SU-DHL-6 (cell line): ENCODE results near the gene GALNT14.

Experiments
- H2AFZ ChIP-seq: fragments of 200-600 bp; sonication (generic); 2 replicates; pipeline ENCODE4 v1.6.1; 2014; ENCODE audit warnings: low read depth, mild to moderate bottlenecking, moderate library complexity, mixed read lengths, antibody characterized with exemption, low read length; ENCODE audit not compliant: severe bottlenecking
- H3F3A ChIP-seq: fragments of 200-600 bp; shearing (Covaris generic); 2 replicates; pipeline ENCODE4 v1.6.0; 2016; ENCODE audit warnings: antibody characterized with exemption, mild to moderate bottlenecking; ENCODE audit not compliant: insufficient read depth
- H3K27ac ChIP-seq: fragments of 200-600 bp; sonication (generic); 2 replicates; pipeline ENCODE4 v1.5.1; 2016; ENCODE audit warnings: low read depth, mild to moderate bottlenecking, low read length, moderate library complexity, mixed read lengths
- H3K27me3 ChIP-seq: fragments of 200-600 bp; sonication (generic), shearing (Covaris generic); 2 replicates; pipeline ENCODE4 v1.6.0; 2014; ENCODE audit warnings: mild to moderate bottlenecking, low read length
- H3K36me3 ChIP-seq: fragments of 200-600 bp; sonication (generic); 2 replicates; pipeline ENCODE4 v1.6.1; 2014; ENCODE audit warnings: mild to moderate bottlenecking, low read length, mixed read lengths
- H3K4me2 ChIP-seq: fragments of 300-600, 200-600 bp; shearing (Covaris generic), sonication (generic); 2 replicates; pipeline ENCODE4 v1.6.0; 2014; ENCODE audit warnings: low read length, low read depth, mild to moderate bottlenecking; ENCODE audit not compliant: poor library complexity, severe bottlenecking
- H3K4me3 ChIP-seq: fragments of 200-600 bp; sonication (generic); 2 replicates; pipeline ENCODE4 v1.5.1; 2014; ENCODE audit warnings: antibody characterized with exemption, low read length, mild to moderate bottlenecking, mixed read lengths; ENCODE audit not compliant: insufficient read depth, poor library complexity, severe bottlenecking
- H3K79me2 ChIP-seq: fragments of 200-600 bp; sonication (generic); 2 replicates; pipeline ENCODE4 v1.6.1; 2014; ENCODE audit warnings: mild to moderate bottlenecking, low read length, moderate library complexity; ENCODE audit not compliant: insufficient read depth
- H3K9ac ChIP-seq: fragments of 200-600 bp; sonication (generic); 2 replicates; pipeline ENCODE4 v1.7.0; 2014; ENCODE audit warnings: mild to moderate bottlenecking, low read length
- H3K9me2 ChIP-seq: fragments of 200-600 bp; sonication (generic); replicated peaks from 2 replicates; pipeline ENCODE4 v1.6.1; 2014; ENCODE audit warnings: low read length; ENCODE audit not compliant: insufficient read depth
- H3K9me3 ChIP-seq: fragments of 200-600 bp; sonication (generic); 2 replicates; pipeline ENCODE4 v1.6.1; 2014; ENCODE audit warnings: low read length, mixed read lengths; ENCODE audit not compliant: insufficient read depth
- H4K20me1 ChIP-seq: fragments of 200-600 bp; sonication (generic); 2 replicates; pipeline ENCODE4 v1.6.1; 2014; ENCODE audit warnings: low read depth, mild to moderate bottlenecking, antibody characterized with exemption, low read length, moderate library complexity, mixed read lengths
- EZH2phosphoT487 ChIP-seq: fragments of 200-600 bp; sonication (generic), shearing (Covaris generic); conservative IDR thresholded peaks from 2 replicates; pipeline ENCODE4 v1.6.1; 2018; ENCODE audit warnings: mild to moderate bottlenecking, antibody characterized with exemption, low read length, moderate library complexity, mixed read lengths
- TF ChIP-seq, protein P1 (sequence below): fragments of 200-600 bp; sonication (generic); IDR thresholded peaks from one replicate; pipeline ENCODE4 v1.5.1; 2017; ENCODE audit warnings: antibody characterized with exemption, mild to moderate bottlenecking, low read length, moderate library complexity; ENCODE audit not compliant: insufficient read depth, poor library complexity, severe bottlenecking

GALNT14 gene

GRCh38 chr2:30862054-30862651 lies 276.1 kb downstream of the GALNT14 start:
- no peak overlapping the region for H3K9ac ChIP-seq
- no peaks in the 10 kb centered on the region for H3K27me3 ChIP-seq
- no peaks in the 10 kb centered on the region for H3K9me3 ChIP-seq
- no peaks in the 10 kb centered on the region for H3K9me2 ChIP-seq
- H3K36me3 ChIP-seq: no peaks in the 10 kb centered on the region
- H3K79me2 ChIP-seq: no peaks in the 10 kb centered on the region
- no peak for TF ChIP-seq EZH2phosphoT487
- TF ChIP-seq, protein P1, sequence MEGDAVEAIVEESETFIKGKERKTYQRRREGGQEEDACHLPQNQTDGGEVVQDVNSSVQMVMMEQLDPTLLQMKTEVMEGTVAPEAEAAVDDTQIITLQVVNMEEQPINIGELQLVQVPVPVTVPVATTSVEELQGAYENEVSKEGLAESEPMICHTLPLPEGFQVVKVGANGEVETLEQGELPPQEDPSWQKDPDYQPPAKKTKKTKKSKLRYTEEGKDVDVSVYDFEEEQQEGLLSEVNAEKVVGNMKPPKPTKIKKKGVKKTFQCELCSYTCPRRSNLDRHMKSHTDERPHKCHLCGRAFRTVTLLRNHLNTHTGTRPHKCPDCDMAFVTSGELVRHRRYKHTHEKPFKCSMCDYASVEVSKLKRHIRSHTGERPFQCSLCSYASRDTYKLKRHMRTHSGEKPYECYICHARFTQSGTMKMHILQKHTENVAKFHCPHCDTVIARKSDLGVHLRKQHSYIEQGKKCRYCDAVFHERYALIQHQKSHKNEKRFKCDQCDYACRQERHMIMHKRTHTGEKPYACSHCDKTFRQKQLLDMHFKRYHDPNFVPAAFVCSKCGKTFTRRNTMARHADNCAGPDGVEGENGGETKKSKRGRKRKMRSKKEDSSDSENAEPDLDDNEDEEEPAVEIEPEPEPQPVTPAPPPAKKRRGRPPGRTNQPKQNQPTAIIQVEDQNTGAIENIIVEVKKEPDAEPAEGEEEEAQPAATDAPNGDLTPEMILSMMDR: peak; percentile 62
- H3K27ac ChIP-seq: no peak overlapping the region
- H2AFZ ChIP-seq: no peak overlapping the region
- no peaks in the 10 kb centered on the region for H4K20me1 ChIP-seq
- no peak overlapping the region for H3K4me3 ChIP-seq
- H3F3A ChIP-seq: no peaks in the 10 kb centered on the region
- H3K4me2 ChIP-seq: no peak overlapping the region

GRCh38 chr2:30860726-30861125 lies 277.5 kb downstream of the GALNT14 start:
- H3F3A ChIP-seq: no peaks in the 10 kb centered on the region
- no peak overlapping the region for H3K4me2 ChIP-seq
- H3K36me3 ChIP-seq: no peaks in the 10 kb centered on the region
- no peak overlapping the region for H3K9ac ChIP-seq
- no peaks in the 10 kb centered on the region for H3K9me2 ChIP-seq
- H2AFZ ChIP-seq: no peak overlapping the region
- no peaks in the 10 kb centered on the region for H3K27me3 ChIP-seq
- no peaks in the 10 kb centered on the region for H3K79me2 ChIP-seq
- TF ChIP-seq, protein P1: no peak
- no peak for TF ChIP-seq EZH2phosphoT487
- no peaks in the 10 kb centered on the region for H4K20me1 ChIP-seq
- H3K4me3 ChIP-seq: no peak overlapping the region
- no peak overlapping the region for H3K27ac ChIP-seq
- no peaks in the 10 kb centered on the region for H3K9me3 ChIP-seq
